A172 (cell line): ENCODE data around the gene RBSN. TPM values are rescaled to one million over a fixed set of nuclear protein-coding genes. Genes with fewer than 3 reads are reported as not detected.

Experiments
- DNase-seq: peaks from one replicate; pipeline ENCODE4 v3.0.0-alpha.2; 2015; ENCODE audit warnings: low spot score
- total RNA-seq: library from RNA; depleted of rRNA; stranded (reverse); fragments of >200 nt; shearing (Covaris generic); gene quantifications from 2 replicates; pipeline ENCODE4 v1.2.3, GENCODE V29; 2014

The RBSN gene
- total RNA-seq, 1 experiment from 2014 or later, result 23.3 TPM

GRCh38 chr3:15060029-15060428 lies 38.9 kb downstream of the RBSN start:
- no peak for DNase-seq

GRCh38 chr3:15056676-15057404 lies 42.1 kb downstream of the RBSN start:
- DNase-seq, result no peak

- DNase-seq, result peak; percentile 31
Observed at GRCh38 chr3:15055019-15055557, 43.9 kb downstream of the RBSN start.

GRCh38 chr3:15053541-15053940 lies 45.4 kb downstream of the RBSN start:
- no peak for DNase-seq

GRCh38 chr3:15052335-15053242 lies 46.4 kb downstream of the RBSN start:
- DNase-seq, result no peak

- peak; percentile 49 for DNase-seq
Observed at GRCh38 chr3:15051531-15051930, 47.4 kb downstream of the RBSN start.

GRCh38 chr3:15050405-15051092 lies 48.4 kb downstream of the RBSN start:
- DNase-seq, result no peak

- no peak for DNase-seq
Observed at GRCh38 chr3:15049584-15049983, 49.4 kb downstream of the RBSN start.

DNA sequence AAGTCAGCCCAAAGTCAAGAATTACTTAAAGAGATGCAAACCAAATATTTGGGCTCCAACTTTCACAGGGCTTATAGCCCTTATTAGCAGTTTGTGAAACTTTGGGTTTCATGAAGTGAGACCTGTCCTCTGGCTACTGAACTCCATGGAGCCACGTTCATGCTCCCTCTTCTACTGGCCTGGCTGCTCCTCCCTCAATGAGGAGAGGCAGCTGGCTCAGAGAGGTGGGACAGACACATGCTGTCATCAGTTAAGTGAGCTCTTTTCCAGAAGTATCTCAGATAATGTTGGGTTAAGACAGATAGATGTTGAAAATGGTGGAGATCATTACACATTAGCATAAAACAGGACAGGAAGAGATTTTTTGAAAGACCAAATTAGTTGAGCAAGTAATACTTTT lies 53.3 kb downstream of the RBSN start:
- no peak for DNase-seq

DNA sequence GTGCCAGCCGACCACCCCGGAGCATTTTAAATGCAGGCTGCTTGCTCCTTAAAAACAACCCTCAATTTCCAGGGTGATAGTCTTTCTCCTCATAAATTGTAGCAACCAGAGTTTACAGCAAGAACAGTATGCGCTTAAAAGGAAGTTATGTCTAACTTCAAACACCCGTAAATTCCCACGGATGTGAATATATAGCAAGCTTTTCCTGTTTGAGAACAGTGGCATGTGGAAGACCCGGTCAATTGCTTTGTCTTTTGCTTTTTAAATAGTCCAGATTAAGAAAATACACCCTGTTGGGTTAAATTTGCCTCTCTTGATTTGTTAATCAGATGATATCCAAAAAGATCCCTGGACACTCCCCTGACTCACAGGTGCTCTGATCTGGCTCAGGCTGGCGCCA lies 54.6 kb downstream of the RBSN start:
- no peak for DNase-seq

- no peak for DNase-seq
Observed at GRCh38 chr3:15043408-15044171, 55.4 kb downstream of the RBSN start.

- DNase-seq, result peak; percentile 48
Observed at GRCh38 chr3:15042936-15043335, 56.0 kb downstream of the RBSN start.

GRCh38 chr3:15041950-15042349 lies 57.0 kb downstream of the RBSN start:
- DNase-seq, result no peak

GRCh38 chr3:15040844-15041243 lies 58.1 kb downstream of the RBSN start:
- no peak for DNase-seq

- DNase-seq, result no peak
Observed at GRCh38 chr3:15038306-15038705, 60.6 kb downstream of the RBSN start.

DNA sequence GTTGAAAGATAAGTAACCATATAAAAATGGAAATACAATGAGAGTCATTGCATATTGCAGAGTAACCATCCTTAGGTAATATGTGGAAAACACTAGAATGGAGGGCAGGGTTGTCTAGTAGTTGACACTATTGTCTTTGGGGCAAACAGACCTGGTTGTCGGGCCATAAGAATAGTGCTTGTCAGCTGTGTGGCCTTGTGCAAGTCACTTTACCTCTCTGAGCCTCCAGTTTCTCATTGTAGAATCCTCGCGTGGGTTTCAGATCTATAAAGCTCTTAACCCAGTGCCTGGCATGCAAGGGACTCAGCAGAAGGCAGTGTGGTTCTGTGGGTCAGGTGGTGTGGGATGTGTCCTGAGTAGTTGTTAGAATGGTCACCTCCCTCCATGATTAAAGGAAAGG lies 65.8 kb downstream of the RBSN start:
- DNase-seq, result no peak

DNA sequence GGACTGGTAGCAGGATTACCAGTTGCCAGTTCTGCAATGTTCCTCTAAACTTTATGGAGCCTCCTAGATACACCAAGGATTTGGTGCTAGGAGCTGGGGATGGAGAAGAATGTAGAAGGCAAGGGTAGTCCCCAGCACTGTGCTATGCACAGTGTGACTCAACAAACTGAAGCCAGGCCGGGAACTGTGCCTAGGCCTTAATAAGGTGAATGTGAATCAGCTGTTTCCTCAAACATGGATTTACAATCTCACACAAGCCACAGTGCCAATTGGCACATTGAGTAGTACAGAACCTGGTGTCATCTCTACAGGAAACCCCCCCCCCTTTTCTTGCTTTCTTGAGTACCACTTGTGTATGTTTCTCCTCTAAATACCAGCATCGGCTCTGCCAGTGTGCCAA lies 66.3 kb downstream of the RBSN start:
- no peak for DNase-seq

DNA sequence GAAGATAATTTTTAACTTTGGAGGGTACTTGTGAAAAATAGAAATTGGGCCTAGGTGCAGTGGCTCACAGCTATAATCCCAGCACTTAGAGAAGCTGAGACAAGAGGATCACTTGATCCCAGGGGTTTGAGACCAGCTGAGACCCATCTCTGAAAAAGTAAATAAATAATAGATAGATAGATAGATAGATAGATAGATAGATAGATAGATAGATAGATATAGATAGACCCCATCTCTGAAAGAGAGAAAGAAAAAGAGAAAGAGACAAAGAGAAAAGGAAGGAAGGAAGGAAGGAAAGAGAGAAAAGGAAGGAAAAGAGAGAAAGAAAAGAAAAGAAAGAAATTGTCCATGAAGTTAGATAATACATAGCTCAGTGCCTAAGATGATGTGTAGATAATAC lies 69.3 kb downstream of the RBSN start:
- DNase-seq, result no peak

DNA sequence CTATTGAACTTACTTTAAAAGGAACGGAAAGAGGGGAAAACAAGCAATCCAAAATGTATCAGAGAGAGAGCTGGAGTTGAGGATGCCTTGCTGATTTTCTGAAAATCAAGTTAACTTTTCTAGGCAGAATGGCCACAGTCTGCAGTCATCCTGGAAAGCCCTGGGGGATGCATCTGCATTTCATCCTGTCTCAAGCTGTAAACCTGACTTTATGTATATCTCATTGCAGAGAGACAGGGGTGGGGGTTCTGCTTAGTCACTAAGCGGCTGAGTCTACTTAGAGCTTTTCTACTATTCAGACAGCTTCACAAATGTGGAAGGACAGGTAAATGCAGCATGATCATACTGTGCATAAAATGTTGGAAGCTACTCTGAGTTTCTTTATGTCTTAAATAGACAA lies 75.2 kb downstream of the RBSN start:
- no peak for DNase-seq

DNA sequence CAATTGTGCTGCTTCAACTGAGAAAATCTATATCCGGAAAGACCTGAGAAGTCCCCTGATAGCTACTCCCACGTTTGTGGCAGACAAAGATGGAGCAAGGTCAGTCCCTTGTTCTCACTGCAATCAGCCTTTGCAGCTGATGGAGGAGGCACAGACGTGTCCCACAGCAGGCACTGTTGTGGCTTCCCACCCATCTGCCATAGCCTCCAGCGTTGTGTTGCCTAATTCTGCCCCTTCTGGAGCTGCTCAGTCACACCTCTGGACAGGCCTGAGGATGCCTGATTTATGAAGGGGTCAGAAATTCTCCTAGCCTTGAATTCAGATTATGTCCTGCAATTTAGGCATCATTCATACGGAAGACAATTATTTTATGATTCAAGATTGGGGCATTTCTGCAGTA lies 75.7 kb downstream of the RBSN start:
- DNase-seq, result no peak
